ENCODE results near the gene KCTD19.
A peak's percentile ranks its signal among the peaks of the same experiment; 100 is the strongest.

KCTD19 gene

GRCh38 chr16:67246081-67246755 is 80.3 kb downstream of the KCTD19 start:
- peak; percentile 44 for FAIRE-seq
- DNase-seq (ENCODE audit: insufficient read length, low spot score): no peak

GRCh38 chr16:67245674-67246080 is 80.9 kb downstream of the KCTD19 start:
- FAIRE-seq: no peak
- DNase-seq (ENCODE audit: insufficient read length, low spot score): no peak

- no peak for DNase-seq (ENCODE audit: insufficient read length, low spot score)
- no peak for FAIRE-seq
Observed at GRCh38 chr16:67245186-67245585, 81.4 kb downstream of the KCTD19 start.

- DNase-seq (ENCODE audit: insufficient read length, low spot score) (peak; percentile 87), FAIRE-seq (peak; percentile 93)
Observed at GRCh38 chr16:67244387-67245185, 82.0 kb downstream of the KCTD19 start.

GRCh38 chr16:67243481-67243880 is 83.1 kb downstream of the KCTD19 start:
- no peak for DNase-seq (ENCODE audit: insufficient read length, low spot score)
- FAIRE-seq: no peak

GRCh38 chr16:67242138-67242730 is 84.3 kb downstream of the KCTD19 start:
- no peak for DNase-seq (ENCODE audit: insufficient read length, low spot score)
- no peak for FAIRE-seq

GRCh38 chr16:67241008-67241900 is 85.3 kb downstream of the KCTD19 start:
- DNase-seq (ENCODE audit: insufficient read length, low spot score) (no peak), FAIRE-seq (no peak)

GRCh38 chr16:67240506-67240905 is 86.0 kb downstream of the KCTD19 start:
- DNase-seq (ENCODE audit: insufficient read length, low spot score) (no peak), FAIRE-seq (no peak)

All from GM19239 (cell line).